ENCODE measurements around the gene D2HGDH.
A peak's percentile ranks its signal among the peaks of the same experiment; 100 is the strongest.

Gene D2HGDH

DNA sequence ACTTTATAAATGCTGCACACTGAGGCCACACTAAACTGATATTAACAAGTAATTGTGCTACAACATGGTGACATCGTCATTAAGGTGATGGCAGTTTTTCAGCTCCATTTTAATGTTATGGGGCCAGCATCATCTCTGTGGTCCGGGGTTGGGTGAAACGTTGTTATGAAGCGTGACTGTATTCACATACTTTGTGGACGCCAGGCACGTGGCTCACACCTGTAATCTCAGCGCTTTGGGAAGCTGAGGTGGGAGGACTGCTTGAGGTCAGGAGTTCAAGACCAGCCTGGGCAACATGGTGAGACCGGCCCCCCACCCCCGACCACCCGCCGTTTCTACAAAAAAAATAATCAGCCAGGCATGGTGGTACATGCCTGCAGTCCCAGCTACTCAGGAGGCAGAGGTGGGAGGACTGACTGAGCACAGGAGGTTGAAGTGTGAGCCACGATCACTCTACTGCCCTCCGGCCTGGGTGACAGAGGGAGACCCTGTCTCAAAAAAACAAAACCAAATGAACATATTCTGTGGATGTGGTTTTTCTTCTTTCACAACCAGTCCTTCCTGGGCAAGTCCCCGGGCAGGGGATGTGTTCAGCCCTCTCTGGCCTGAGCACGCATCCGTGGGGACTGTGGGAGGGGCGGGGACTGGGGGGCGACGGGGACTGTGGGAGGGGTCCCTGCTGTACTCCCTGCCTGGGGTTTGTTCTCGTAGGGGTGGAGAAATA lies 29.3 kb downstream of the D2HGDH start:
- no peaks in the 10 kb centered on the region for H3K27me3 ChIP-seq (ENCODE audit: insufficient read depth, low read length)
- no peak overlapping the region for H3K4me3 ChIP-seq (ENCODE audit: low read length)
- peaks cover 4% of the 10 kb centered on the region; the same call in 1 of the 2 replicates for H3K9me3 ChIP-seq (ENCODE audit: insufficient read depth, low read depth, low read length)
- H3K36me3 ChIP-seq (ENCODE audit: insufficient read depth, low read depth, low read length): 0 out of 2 replicates have a peak, but pooled peaks cover 8% of the 10 kb centered on the region
- no peak overlapping the region for H3K27ac ChIP-seq (ENCODE audit: low read length)
- H3K9ac ChIP-seq (ENCODE audit: low read depth, low read length): no peak overlapping the region
- no peaks in the 10 kb centered on the region for H3K4me1 ChIP-seq (ENCODE audit: insufficient read depth, low read length)

DNA sequence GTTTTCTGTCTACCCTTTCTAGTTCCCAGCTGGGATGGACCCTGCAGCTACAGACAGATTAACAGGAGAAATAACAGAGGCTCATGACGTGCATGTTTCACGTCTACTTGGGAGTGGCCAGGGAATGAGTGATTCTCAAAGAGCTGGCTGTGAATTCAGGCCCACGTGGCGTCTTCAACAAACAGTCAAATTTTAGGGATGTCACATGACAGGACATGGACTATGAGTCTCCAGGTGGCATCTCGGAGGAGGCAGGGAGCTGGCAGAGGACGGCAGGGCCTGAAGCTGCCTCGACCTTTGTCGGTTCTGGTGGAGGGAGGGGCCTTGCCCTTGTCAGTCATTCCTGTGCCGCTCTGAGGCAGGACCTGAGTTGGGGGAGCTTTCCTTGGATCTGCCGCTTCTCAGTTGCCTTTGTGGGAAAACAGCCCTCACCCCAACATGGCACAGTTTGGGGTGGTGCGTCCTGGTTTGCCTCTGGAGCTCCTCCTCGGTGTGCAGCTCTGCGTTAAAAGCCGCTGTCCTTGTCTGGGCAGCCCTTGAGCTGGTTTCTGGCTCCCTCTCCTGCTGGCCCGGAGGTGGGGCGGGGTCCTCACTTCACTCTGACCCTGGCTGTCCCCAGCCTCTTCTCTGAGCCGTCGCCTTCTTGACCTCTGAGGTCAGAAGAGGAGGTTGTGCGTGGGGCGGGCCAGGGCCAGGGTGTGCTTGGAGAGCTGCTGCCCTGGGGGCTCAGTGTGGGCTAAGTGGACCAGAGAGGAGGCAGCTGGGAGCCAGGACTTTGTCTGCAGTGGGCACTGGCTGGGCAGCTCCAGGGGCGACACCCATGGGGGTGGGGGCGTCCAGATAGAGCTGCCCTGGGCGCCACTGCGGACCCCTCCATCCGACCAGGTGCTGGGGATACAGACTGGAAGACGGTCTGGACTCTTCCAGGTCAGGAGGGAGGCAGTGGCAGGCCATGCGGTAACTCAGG lies 30.1 kb downstream of the D2HGDH start:
- Histone ChIP-seq H3K9me3 (ENCODE audit: insufficient read depth, low read depth, low read length) (peaks cover 4% of the 10 kb centered on the region; the same call in 1 of the 2 replicates), H3K9ac (ENCODE audit: low read depth, low read length) (no peak overlapping the region), H3K36me3 (ENCODE audit: insufficient read depth, low read depth, low read length) (0 out of 2 replicates have a peak, but pooled peaks cover 3% of the 10 kb centered on the region), H3K4me1 (ENCODE audit: insufficient read depth, low read length) (no peaks in the 10 kb centered on the region), H3K4me3 (ENCODE audit: low read length) (no peak overlapping the region), H3K27me3 (ENCODE audit: insufficient read depth, low read length) (no peaks in the 10 kb centered on the region), H3K27ac (ENCODE audit: low read length) (no peak overlapping the region)

DNA sequence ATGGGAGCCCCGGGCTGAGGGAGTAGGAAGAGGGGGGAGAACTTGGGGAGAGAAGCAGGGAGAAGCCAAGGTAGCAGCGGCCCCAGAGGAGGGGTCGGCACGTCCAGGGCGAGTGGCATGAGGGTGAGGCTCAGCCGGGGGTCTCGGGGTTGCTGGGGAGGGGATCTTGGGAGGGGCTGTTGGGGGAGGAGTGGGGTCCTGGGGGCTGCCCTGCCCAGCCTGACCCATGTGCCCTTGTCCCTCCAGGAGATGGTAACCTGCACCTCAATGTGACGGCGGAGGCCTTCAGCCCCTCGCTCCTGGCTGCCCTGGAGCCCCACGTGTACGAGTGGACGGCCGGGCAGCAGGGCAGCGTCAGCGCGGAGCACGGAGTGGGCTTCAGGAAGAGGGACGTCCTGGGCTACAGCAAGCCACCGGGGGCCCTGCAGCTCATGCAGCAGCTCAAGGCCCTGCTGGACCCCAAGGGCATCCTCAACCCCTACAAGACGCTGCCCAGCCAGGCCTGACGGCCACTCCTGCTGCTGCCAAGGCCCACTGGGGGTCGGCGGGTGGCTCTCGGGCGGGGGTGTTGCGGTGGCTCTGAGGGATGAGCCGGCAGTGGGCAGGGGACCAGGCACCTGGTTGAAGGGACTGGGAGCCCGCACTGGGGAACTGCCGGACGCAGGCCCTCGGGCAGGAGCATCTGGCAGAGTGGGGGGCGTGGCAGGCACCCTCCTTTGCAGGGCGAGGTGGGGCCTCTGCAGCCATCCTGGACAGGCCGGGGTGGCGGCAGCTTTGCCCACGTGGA lies 33.2 kb downstream of the D2HGDH start:
- no peaks in the 10 kb centered on the region for H3K4me1 ChIP-seq (ENCODE audit: insufficient read depth, low read length)
- no peaks in the 10 kb centered on the region for H3K27me3 ChIP-seq (ENCODE audit: insufficient read depth, low read length)
- H3K36me3 ChIP-seq (ENCODE audit: insufficient read depth, low read depth, low read length): no peaks in the 10 kb centered on the region
- no peak overlapping the region for H3K9ac ChIP-seq (ENCODE audit: low read depth, low read length)
- no peaks in the 10 kb centered on the region for H3K9me3 ChIP-seq (ENCODE audit: insufficient read depth, low read depth, low read length)
- no peak overlapping the region for H3K4me3 ChIP-seq (ENCODE audit: low read length)
- no peak overlapping the region for H3K27ac ChIP-seq (ENCODE audit: low read length)

- Histone ChIP-seq H3K36me3 (ENCODE audit: insufficient read depth, low read depth, low read length) (no peaks in the 10 kb centered on the region), H3K27me3 (ENCODE audit: insufficient read depth, low read length) (no peaks in the 10 kb centered on the region), H3K27ac (ENCODE audit: low read length) (no peak overlapping the region), H3K4me3 (ENCODE audit: low read length) (no peak overlapping the region), H3K9ac (ENCODE audit: low read depth, low read length) (no peak overlapping the region), H3K4me1 (ENCODE audit: insufficient read depth, low read length) (no peaks in the 10 kb centered on the region), H3K9me3 (ENCODE audit: insufficient read depth, low read depth, low read length) (no peaks in the 10 kb centered on the region)
These were observed 33.9 kb downstream of the D2HGDH start for GRCh38 chr2:241768251-241768711.

DNA sequence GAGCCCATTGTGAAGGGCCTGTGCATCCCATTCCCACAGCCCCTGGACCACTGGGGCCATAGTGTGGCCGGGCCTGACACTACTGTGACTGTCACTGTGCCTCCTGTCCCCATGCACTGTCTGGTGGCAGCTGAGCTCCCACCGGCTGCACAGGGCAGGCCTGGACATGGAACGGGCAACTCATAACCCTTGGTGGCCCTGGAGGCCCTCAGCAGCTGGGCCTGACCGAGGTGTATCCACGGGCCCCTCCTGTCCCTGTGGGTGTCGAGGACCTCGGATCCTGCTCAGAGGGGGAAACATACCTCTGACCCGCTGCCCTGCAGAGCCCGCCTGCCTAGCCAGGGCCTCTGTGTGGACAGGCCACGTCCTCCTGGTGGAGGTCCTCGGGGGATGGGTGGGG lies 34.4 kb downstream of the D2HGDH start:
- no peaks in the 10 kb centered on the region for H3K9me3 ChIP-seq (ENCODE audit: insufficient read depth, low read depth, low read length)
- no peak overlapping the region for H3K27ac ChIP-seq (ENCODE audit: low read length)
- no peak overlapping the region for H3K9ac ChIP-seq (ENCODE audit: low read depth, low read length)
- no peak overlapping the region for H3K4me3 ChIP-seq (ENCODE audit: low read length)
- no peaks in the 10 kb centered on the region for H3K27me3 ChIP-seq (ENCODE audit: insufficient read depth, low read length)
- H3K4me1 ChIP-seq (ENCODE audit: insufficient read depth, low read length): no peaks in the 10 kb centered on the region
- H3K36me3 ChIP-seq (ENCODE audit: insufficient read depth, low read depth, low read length): no peaks in the 10 kb centered on the region

- no peaks in the 10 kb centered on the region for H3K27me3 ChIP-seq (ENCODE audit: insufficient read depth, low read length)
- no peaks in the 10 kb centered on the region for H3K36me3 ChIP-seq (ENCODE audit: insufficient read depth, low read depth, low read length)
- no peak overlapping the region for H3K9ac ChIP-seq (ENCODE audit: low read depth, low read length)
- H3K9me3 ChIP-seq (ENCODE audit: insufficient read depth, low read depth, low read length): no peaks in the 10 kb centered on the region
- H3K4me3 ChIP-seq (ENCODE audit: low read length): no peak overlapping the region
- no peak overlapping the region for H3K27ac ChIP-seq (ENCODE audit: low read length)
- H3K4me1 ChIP-seq (ENCODE audit: insufficient read depth, low read length): no peaks in the 10 kb centered on the region
These were observed 35.4 kb downstream of the D2HGDH start for GRCh38 chr2:241769819-241770184.

DNA sequence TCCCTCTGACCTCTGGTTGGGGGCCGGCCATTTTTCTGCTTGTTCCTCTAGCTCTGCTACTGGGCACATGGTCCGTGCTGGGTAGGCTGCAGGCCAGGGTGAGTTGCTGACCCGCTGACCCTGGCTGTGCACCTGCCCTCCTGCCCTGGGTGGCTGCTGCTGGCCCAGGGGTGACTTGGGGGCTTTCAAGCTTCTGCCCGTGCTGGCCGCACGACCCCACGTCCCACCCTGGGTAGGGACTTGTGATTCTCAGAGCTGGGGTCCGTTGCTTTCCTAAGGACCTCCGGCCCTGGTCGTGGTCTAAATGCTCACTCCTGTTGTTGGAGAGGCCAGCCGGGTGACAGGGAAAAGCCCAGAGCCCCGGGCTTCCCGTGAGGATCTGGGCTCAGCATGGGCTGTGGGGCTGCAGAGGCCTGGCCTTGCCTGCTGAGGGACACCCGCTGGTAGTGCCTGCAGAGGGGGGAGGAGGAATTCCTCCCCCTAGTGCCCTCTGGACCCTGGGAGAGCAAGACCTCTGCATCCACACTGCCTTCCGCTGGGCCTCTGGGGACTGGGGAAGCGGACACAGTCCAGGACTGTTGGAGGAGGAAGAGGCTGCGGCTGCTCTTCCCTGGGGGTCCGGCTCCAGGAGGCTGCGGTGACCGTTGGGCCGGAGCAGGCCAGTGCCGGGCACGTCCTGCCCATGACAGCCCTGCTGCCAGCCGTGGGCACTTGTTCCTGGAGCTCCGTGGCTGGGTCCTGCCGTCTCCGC lies 35.9 kb downstream of the D2HGDH start:
- Histone ChIP-seq H3K27me3 (ENCODE audit: insufficient read depth, low read length) (no peaks in the 10 kb centered on the region), H3K36me3 (ENCODE audit: insufficient read depth, low read depth, low read length) (no peaks in the 10 kb centered on the region), H3K9ac (ENCODE audit: low read depth, low read length) (no peak overlapping the region), H3K4me3 (ENCODE audit: low read length) (no peak overlapping the region), H3K4me1 (ENCODE audit: insufficient read depth, low read length) (no peaks in the 10 kb centered on the region), H3K9me3 (ENCODE audit: insufficient read depth, low read depth, low read length) (no peaks in the 10 kb centered on the region), H3K27ac (ENCODE audit: low read length) (no peak overlapping the region)

- Histone ChIP-seq H3K4me3 (ENCODE audit: low read length) (no peak overlapping the region), H3K9me3 (ENCODE audit: insufficient read depth, low read depth, low read length) (no peaks in the 10 kb centered on the region), H3K36me3 (ENCODE audit: insufficient read depth, low read depth, low read length) (no peaks in the 10 kb centered on the region), H3K27ac (ENCODE audit: low read length) (no peak overlapping the region), H3K9ac (ENCODE audit: low read depth, low read length) (peak overlapping the region; percentile 48; the same call in 1 of the 2 replicates), H3K4me1 (ENCODE audit: insufficient read depth, low read length) (no peaks in the 10 kb centered on the region), H3K27me3 (ENCODE audit: insufficient read depth, low read length) (no peaks in the 10 kb centered on the region)
These were observed 36.5 kb downstream of the D2HGDH start for GRCh38 chr2:241770936-241771285.

GRCh38 chr2:241771286-241772062 lies 37.0 kb downstream of the D2HGDH start:
- no peaks in the 10 kb centered on the region for H3K4me1 ChIP-seq (ENCODE audit: insufficient read depth, low read length)
- H3K9me3 ChIP-seq (ENCODE audit: insufficient read depth, low read depth, low read length): no peaks in the 10 kb centered on the region
- H3K4me3 ChIP-seq (ENCODE audit: low read length): no peak overlapping the region
- no peaks in the 10 kb centered on the region for H3K36me3 ChIP-seq (ENCODE audit: insufficient read depth, low read depth, low read length)
- H3K9ac ChIP-seq (ENCODE audit: low read depth, low read length): peak overlapping the region; percentile 48; the same call in 1 of the 2 replicates
- no peak overlapping the region for H3K27ac ChIP-seq (ENCODE audit: low read length)
- no peaks in the 10 kb centered on the region for H3K27me3 ChIP-seq (ENCODE audit: insufficient read depth, low read length)

GRCh38 chr2:241772063-241772499 lies 37.7 kb downstream of the D2HGDH start:
- Histone ChIP-seq H3K9me3 (ENCODE audit: insufficient read depth, low read depth, low read length) (no peaks in the 10 kb centered on the region), H3K4me1 (ENCODE audit: insufficient read depth, low read length) (no peaks in the 10 kb centered on the region), H3K27me3 (ENCODE audit: insufficient read depth, low read length) (no peaks in the 10 kb centered on the region), H3K36me3 (ENCODE audit: insufficient read depth, low read depth, low read length) (no peaks in the 10 kb centered on the region), H3K9ac (ENCODE audit: low read depth, low read length) (peak overlapping the region; percentile 37; the same call in 1 of the 2 replicates), H3K27ac (ENCODE audit: low read length) (no peak overlapping the region), H3K4me3 (ENCODE audit: low read length) (no peak overlapping the region)
